GM18858 (cell line): ENCODE data around the gene PSMG3.
"Not testable (repeated sequence)": the region's sequence is repeated elsewhere in the genome, so short reads cannot be mapped to it uniquely, and the experiment has no call there.

Experiments used
- ATAC-seq: cut with Tn5 transposase; IDR thresholded peaks from one replicate; pipeline ENCODE4 v1.9.1; 2021; ENCODE audit not compliant: unreplicated experiment

PSMG3 gene

DNA sequence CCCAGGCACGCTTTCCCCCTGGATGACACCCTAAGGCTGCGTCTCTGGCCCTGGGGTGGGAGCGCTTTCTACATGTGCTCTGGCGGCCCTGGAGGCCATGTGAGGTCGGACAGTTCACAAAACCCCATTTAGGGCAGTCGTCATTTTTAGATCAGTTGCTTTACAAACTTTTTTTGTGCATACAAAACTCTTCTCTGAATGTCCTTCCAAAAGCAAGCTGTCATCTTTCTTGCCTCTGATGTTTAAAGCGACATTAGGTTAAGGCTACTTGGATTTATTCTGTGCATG is 33.4 kb downstream of the PSMG3 start:
- no peak for ATAC-seq

DNA sequence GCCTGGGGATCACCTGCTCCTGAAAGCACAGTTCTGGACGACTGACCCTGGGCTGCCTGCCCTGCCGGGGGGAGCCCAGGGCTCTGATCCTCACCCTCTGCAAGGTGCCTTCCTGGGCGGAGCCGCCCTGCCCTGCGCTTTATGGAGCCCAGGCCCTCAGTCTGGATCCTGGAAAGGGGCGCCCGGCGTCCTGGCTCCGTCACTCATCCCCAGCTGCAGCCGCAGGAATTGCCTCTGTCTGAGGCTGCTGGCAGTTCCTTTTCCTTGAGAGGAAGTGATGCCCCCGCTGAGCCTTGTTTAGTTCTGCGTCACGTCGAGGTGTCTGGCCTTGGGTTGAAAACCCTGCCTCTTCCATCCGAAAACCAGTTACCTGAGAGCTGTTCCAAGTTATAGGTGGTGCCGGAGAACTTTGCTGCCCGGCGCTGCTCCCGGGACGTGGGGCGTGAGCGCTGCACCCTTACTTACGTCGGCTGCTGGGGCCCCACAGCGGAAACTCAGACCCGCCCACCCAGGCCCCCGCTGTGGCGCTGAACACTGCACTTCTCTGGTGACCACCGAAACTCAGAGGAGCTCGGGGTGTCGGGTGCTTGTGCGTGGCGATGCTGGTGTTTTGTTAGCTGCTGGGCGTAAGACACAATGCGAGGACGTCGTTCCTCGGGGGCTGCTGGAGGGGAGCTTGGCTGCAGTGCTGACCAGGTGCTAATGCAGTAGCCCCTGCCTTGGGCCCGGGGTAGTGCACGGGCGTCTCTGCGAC is 34.0 kb downstream of the PSMG3 start:
- ATAC-seq, result no peak

DNA sequence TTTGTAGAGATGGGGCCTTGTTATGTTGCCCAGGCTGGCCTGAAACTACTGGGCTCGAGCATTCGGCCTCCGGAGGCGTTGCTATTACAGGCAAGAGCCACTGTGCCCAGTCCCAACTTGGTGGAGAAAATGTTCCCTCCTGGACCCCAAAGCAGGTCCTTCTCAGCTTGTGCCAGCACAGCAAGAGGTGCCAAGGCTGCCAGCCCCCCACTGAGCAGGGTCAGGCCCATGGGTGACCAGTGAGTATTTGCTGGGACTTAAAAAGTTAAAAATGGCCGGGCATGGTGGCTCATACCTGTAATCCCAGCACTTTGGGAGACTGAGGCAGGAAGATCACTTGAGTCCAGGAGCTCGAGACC is 34.8 kb downstream of the PSMG3 start:
- ATAC-seq, result no peak

DNA sequence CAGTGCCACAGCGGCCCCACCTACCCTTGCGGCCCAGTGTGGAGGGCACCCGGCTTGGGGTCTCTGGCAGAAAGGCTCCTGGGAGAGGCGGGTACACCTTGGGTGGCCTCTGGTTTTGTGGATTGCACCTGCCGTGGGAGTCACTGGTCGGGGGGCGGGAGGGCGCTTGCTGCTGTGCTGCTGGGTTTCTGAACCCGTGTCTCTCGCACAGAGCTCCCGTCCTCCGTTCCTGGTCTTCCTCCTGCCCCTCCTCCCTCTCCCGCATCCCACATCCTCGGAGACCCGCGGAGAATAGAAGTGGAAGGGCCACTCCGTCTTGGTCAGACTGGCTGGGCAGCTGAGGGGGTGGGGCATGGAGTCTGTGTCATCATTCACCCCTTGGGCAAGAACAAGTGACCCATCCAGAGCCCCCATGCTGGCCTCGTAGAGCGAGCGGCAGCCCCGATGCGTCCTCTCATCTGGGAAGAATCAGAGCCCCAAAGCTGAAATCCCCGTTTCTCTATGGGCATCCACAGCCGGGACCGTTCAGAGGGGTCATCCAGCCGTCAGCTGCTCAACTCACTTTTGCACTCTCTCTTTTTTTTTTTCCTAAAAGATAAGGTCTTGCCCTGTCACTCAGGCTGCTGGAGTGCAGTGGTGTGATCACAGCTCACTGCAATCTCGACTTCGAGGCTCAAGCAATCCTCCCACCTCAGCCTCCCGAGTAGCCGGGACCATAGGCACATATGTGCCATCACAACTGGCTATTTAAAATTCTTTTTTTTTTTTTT is 35.3 kb downstream of the PSMG3 start:
- ATAC-seq, result no peak

DNA sequence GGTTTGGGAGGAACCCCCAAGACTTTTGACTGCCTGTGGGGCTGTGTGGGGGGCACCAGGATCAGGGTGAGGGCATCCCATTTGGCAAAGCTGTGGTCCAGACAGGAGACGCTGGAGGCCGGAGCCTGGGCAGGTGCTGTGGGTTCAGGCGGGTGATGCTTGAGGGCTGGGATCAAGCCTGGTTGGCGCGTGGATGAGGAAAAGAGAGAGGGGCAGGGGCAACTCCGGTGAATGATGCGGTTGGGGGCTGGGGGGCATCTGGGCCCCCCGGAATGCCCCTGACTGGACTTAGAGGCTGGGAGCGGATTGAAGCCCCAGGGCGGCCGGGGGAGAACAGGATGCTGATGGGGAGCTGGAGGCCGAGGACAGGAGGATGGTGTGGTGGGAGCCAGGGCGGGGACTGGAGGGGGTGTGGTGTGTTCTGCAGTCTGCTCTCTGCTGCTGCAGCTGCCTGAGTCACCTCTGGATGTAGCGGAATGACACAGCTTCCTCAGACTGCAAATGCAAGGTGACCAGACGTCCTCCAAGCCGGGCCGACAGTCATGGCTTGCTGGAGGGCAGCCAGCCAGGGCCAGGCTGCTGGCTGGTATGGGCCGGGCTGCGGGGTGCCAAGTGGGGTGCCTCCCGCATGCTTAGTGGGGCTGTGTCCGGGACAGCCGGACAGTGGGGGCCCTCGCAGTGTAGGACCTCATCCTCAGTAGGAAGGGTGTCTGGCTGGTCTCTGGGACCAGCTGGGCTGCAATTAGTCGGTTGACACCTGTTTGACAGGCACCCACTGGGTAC is 36.1 kb downstream of the PSMG3 start:
- ATAC-seq, result no peak

DNA sequence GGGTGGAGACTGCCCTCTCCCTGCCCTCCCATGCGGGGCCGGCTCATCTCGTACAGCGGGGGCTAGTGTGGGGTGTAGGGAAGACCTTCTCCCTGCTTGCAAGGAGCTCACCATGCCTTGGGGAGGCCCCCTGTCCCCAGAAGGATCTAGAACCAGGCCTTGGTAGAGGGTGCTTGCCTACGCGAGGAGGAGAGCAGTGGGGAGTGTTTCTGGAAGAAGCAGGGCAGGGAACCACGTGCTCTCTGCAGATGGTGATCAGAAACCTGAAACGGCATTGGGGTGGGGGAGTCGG is 36.6 kb downstream of the PSMG3 start:
- ATAC-seq, result no peak

DNA sequence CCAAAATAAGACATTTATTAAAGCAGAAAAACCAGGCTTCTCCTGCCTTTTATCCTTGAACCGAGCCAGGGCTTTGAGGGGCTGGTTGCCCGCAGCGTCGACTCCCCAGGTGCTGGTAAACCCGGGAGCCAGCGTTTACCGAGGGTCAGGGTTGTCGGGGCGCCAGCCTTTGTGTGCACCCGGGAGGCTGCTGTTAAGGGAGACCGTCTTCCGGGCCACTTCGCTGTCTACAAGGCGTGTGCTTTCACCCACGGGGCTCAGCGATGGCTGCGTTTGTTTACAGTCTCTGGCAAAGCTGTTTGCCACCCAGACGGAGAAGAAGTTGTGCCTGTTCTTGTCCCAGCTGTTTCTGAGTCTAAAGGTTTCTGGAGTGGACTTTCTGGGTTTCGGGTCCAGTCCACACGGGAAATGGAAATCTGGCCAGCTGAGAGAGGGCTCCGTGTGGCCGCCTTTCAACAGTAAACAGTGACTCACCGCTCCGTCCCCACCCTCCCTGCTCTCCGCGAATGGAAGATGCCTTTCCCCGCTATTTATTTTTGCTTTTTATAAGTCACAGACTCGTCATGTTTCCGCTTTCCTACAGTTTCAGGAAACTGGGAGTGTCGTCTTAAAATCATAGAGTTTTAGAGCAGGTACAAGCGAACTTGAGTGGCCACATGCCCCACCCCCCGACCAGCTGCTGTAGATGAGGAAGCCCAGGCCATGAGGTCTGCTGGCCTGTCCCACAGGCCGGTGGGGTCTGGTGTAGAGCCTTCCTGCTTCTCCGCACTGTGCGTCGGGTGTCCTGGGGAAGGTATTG is 37.2 kb downstream of the PSMG3 start:
- ATAC-seq, result no peak

DNA sequence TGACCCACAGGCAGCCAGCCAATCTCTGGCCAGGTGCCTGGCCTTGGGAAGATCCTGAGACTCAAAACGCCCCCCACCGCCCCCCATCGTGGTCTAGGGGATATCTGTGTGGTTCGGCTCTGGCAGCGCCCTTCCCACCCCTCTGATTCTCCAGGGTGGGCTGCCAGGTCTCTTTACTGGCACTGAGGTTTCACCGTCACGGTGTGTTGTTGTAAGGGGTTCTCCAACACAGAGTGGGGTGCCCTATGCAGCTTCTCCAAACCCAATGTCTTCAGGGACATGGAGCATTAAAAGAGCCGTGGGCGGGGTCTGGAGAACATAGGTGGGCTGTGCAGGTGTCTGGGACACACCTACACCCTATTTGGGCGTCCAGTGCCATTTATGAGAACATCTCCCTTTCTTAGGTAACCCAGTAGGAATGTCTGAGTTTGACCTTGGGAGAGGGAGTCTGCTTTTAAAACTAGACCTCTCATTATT is 37.8 kb downstream of the PSMG3 start:
- no peak for ATAC-seq

DNA sequence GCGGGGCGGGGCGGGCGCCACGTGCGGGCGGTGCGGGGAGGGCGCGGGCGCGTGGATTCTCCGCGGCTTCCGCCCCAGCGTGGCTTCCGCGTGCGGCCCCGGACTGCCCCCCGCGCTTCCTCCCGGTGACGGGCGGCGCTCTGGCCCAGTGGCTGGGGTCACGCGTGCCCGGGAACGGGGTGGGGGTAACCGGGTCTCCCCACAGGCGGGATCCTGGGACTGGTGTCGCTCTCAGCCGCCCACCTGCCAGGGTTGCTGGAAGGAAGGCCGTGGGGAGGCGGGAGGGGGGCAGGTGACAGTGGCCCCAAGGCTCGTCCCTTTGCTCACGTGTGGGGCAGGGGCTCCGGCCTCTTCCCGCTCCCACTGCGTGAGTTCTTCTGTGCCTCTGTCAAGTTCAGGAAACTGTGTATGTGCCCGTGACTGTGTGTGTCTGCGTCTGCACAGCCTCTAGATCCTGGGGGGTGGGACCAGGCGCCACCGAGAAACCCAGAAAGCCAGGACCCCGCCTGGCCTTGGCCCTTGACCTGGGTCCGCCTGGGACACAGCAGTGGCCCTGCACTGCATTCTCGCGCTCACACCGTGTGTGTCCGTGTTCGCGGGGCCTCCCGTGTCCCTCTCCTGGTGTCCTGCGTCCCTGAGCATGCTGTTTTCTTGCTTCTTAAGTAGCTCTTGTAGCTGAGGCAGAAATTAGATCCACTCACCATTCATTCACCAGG is 38.4 kb downstream of the PSMG3 start:
- no peak for ATAC-seq

DNA sequence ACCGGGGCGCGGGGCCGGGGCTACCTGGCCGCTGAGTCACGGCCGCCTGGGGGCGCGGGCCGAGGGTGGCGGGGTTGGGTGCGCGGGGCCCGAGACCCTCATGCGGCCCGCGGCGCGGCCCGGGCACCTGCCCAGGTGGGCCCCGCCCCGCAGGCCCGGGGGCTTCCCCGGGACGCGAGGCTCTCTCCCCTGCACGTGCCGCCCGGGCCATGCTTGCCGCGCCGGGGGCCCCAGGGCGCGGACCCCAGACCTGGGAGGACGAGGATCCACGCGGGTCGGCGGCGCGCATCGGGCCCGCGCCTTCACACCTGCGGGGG is 38.9 kb downstream of the PSMG3 start:
- no peak for ATAC-seq

DNA sequence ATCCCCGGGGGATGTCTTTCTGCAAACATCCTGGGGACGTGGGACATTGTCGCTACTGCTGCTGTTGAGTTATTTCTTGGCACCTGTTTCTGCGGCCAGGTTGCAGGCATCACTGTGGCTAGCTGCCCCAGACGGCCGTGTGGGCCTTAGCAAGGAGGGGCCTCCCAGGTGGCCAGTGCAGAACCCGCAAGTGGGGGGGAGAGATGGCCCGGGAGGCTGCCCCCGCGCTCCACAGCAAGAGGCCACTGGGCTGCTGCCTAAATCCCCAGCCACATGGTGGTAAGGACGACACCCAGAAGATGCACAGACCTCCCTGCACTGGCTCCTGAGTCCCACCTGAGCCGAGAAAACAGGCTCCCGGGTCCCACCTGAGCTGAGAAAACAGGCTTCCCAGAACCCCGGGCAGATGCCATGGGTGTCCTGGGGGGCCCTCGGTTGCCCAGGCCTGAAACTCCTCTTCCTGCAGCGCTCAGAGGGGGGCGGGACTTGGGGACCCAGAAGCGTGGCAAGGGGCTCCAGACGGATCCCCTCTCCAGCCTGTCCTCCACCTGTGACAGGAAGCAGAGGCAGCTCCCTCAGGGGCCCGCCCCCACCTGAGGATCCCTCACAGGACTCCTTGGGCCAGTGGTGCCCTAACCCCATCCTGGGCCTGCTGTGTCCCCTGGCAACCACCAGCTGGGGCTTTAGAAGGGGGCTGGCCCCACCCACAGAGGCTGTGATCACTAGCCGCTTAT is 40.3 kb downstream of the PSMG3 start:
- ATAC-seq, result no peak

DNA sequence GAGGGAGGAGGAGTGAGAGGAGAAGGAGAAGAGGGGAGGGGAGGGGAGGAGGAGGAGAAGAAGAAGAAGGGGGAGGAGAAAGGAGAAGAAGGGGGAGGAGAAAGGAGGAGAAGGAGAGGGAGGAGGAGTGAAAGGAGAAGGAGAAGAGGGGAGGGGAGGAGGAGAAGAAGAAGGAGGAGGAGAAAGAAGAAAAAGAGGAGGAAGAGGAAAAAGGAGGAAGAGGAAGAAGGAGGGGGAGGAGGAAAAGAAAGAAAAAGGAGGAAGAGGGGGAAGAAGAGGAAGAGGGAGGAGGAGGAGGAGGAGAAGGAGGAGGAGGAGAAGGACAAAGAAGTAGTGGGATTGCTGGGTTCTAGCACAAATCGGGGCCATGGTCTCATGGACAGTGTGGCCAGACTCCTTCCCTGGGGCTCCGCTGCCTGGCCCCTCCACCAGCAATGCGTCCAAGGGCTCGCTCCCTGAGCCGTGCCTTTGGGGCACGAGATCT is 43.5 kb downstream of the PSMG3 start:
- no peak for ATAC-seq

DNA sequence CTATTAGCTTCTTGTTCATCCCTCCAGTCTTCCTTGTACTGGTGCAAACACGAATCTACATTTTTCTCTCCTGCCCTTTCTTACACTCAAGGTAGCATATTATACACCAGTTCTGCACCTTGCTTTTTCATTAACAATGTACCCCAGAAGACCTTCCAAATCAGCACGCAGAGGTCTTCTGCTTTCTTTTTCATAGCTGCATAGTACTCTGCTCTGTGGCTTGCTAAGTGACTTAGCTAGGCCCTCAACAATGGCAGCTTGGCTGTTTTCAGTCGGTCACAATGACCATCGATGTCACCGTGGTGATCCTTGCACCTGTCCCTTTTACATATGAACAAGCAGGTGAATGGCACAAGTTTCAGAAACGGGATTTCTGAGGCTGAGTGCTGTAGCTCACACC is 44.4 kb downstream of the PSMG3 start:
- no peak for ATAC-seq

DNA sequence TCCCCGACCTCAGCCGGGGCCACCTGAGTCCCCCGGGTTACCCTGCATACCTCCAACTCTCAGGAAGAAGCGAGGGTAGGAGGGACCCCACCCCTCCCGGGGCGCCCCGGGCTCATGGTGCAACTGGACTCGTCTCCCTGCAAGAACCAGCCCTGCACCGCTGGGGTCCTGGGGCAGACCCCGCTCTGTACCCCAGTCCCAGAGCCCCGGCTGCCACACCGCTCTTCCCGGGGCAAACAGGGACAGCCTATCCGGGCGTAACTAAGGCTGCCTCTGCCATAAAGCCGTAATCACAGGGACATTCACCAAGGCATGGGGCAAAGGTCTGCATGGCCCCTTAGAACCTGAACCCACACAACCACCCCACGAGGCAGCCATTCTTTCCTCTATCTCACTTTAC is 46.0 kb downstream of the PSMG3 start:
- ATAC-seq, result no peak

DNA sequence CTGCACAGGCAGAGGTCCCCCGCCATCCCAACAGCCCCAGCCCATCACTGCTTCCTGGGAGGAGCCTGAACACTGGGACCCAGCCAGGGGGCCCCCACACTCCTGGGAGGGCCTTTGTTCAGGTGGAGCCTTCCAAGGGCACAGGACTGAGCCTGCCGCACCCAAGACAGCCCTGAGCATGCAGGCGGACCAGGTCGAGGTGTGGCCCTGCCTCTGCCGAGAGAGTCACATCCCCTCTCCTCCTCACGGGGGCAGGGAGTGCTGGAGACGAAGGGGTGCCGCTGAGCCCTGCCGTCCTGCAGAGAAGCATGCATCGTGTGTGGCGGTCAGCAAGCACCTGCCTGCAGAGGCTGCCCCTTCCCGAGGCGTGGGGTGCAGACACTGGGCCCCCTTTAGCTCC is 46.6 kb downstream of the PSMG3 start:
- no peak for ATAC-seq

DNA sequence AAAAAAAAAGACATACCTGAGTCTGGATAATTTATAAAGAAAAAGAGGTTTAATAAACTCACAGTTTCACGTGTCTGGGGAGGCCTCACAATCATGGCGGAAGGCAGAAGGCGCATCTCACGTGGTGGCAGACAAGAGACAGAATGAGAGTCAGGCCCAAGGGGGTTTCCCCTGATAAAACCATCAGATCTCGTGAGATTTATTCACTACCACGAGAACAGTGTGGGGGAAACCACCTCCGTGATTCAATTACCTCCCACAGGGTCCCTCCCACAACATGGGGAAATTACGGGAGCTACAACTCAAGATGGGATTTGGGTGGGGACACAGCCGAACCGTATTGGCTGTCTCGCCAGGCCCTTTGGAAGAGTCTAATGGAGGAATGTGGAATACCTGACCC is 48.4 kb downstream of the PSMG3 start:
- no peak for ATAC-seq

DNA sequence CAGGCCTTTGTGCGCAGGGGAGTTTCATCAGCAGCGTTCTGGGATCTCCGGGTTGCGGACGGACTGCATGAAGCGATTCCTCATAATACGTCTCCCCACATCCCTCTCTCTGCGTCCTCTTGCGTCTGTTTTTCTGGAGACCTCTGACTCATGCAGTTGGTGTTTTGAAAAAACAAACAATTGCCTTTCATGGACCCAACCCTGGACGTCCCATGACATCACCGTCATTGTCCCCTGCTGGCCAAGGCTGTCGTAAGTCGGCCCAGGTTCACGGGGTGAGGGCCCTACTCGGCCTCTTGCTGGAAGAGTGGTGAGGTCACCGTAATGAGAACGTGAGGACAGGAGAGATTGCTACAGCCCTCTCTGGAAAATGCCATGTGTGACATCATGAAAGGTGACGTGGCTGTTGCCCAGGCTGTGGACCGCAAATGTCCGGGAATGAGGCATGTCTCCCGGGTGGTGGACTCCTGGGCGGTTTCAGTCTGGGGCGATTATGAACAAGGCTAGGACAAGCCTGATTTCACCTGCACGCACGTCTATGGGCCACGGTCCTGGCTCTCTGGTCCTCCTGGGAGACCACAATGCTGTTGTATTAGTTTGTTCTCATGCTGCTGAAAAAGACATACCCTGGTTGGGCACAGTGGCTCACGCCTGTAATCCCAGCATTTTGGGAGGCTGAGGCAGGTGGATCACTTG is 49.1 kb downstream of the PSMG3 start:
- ATAC-seq, result no peak

DNA sequence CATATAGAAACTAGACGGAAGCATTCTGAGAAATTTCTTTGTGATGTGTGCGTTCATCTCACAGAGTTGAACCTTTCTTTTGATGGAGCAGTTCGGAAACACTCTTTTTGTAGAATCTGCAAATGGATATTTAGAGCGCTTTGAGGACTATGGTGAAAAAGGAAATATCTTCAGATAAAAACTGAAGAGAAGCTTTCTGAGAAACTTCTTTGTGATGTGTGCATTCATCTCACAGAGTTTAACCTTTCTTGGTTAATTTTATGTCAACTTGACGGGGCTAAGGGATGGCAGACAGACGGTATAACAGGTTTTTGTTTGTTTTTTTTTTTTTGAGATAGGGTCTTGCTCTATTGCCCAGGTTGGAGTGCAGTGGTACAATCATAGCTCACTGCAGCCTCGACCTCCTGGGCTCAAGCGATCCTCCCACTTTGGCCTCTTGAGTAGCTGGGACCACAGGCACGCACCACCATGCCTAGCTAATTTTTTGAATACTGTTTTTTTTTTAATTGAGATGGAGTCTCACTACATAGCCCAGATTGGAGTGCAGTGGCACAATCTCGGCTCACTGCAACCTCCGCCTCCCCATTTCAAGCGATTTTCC is 50.4 kb downstream of the PSMG3 start:
- ATAC-seq, result not testable (repeated sequence)
